Measurements from ENCODE around the gene HOXD8.

Gene HOXD8

GRCh38 chr2:176117162-176117822 lies 12.2 kb upstream of the HOXD8 start:
- DNase-seq, result no peak

- no peak for DNase-seq
Measured at GRCh38 chr2:176117823-176118371, 11.6 kb upstream of the HOXD8 start.

GRCh38 chr2:176118601-176119339 lies 10.7 kb upstream of the HOXD8 start:
- DNase-seq, result no peak

GRCh38 chr2:176120364-176121189 lies 8.9 kb upstream of the HOXD8 start:
- DNase-seq, result no peak

GRCh38 chr2:176121190-176122051 lies 8.1 kb upstream of the HOXD8 start:
- DNase-seq, result no peak

GRCh38 chr2:176122052-176122682 lies 7.3 kb upstream of the HOXD8 start:
- no peak for DNase-seq

GRCh38 chr2:176122683-176123410 lies 6.7 kb upstream of the HOXD8 start, which contains the start of gene HOXD9:
Gene HOXD9 (plus strand): TSS chr2:176122719. CDS start chr2:176122769, 50 bp downstream.
- DNase-seq, result peak; percentile 19

GRCh38 chr2:176123411-176124109 lies 5.9 kb upstream of the HOXD8 start:
- DNase-seq, result no peak

- DNase-seq, result no peak
Measured at GRCh38 chr2:176124110-176124946, 5.2 kb upstream of the HOXD8 start.

GRCh38 chr2:176124947-176125771 lies 4.3 kb upstream of the HOXD8 start:
- DNase-seq, result no peak

GRCh38 chr2:176125772-176126054 lies 3.8 kb upstream of the HOXD8 start:
- DNase-seq, result no peak

- DNase-seq, result peak; percentile 77
Measured at GRCh38 chr2:176126929-176127773, 2.4 kb upstream of the HOXD8 start.

GRCh38 chr2:176127774-176128072 lies 1.8 kb upstream of the HOXD8 start:
- no peak for DNase-seq

GRCh38 chr2:176128172-176128981 lies 1.1 kb upstream of the HOXD8 start:
- no peak for DNase-seq

GRCh38 chr2:176129813-176130146 lies 275 bp downstream of the HOXD8 start:
- no peak for DNase-seq

- DNase-seq, result no peak
Measured at GRCh38 chr2:176130147-176130956, 847 bp downstream of the HOXD8 start.

All from stimulated activated CD4-positive, alpha-beta T cell treated with anti-CD3 and anti-CD28 coated beads, Interleukin-4, amount 100 ng/mL, for 24 hours (primary cell).